T-helper 2 cell (primary cell): ENCODE results near the gene DST.

ENCODE experiments used
- DNase-seq, 5 experiments: peaks; one replicate each; pipeline versions ENCODE4 v3.0.0 to v3.0.0-alpha.2; 2012 to 2022

The DST gene

GRCh38 chr6:56620229-56620868 lies 22.3 kb downstream of the DST start:
- no peak for DNase-seq

DNA sequence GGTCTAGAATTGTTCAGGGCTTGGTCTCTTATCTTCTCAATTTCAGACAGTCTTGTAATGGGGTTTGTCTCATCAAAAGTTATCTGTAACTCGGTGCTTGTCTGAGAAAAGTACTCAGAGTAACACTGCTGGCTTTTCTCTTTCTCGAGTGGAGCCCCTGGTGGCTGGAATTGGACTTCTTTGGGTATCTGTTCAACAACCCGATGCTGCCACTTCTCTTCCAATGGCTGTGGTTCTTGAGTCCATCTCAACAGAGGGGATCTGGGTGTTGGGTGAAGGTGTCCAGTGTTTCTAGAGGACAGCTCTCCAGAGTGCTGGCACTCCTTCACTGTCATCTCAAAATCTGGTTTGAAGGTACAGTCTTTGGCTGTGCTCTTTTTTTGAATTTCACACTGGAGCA lies 24.6 kb downstream of the DST start:
- DNase-seq, result no peak

- no peak for DNase-seq
These were observed 25.7 kb downstream of the DST start for GRCh38 chr6:56616967-56617366.

DNA sequence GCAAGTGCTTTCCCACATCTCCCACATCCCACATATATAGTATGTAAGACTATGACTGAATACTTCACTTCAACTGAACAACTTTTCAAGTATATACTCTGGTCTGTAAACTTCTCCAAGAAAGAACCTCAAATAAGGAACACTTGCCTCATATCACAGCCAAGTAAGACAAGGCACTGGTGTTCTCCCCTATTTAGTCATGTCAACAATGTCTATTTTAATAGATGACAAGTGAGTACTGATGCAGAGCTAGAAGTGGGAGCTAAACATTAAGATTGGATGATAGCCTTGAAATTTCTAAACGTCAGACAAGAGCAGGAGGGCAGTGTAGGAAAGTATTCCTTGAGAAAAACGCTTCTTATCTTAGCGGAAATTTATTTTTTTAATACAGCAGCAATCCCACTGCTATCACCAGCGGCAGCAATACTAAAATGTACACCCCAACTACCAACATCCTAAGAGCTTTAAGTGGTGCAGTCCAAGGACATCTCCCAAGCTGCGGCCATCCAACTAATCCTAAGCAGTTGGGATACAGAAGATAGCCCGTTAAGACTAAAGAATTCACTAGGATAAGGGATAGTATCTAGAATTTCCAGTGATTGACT lies 29.3 kb downstream of the DST start:
- no peak for DNase-seq

DNA sequence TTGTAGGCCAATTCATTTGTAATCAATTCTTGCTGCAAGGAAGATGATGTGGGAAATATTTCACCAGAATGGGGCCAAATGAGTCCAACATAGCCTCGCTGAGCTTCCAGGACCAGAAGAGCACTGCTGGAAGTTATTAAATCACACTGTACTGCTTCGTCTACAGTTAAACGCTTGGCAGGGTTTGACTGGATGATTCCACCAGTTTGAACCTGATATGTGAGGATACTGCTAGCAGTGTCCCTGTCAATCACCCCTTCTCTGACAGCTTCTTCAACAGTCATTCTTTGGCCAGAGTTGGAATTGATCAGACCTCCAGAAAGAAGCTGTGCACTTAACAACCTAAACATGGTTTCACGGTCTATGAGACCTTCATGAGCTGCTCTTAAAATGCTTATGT lies 34.4 kb downstream of the DST start:
- DNase-seq, result no peak

GRCh38 chr6:56607111-56607752 lies 35.5 kb downstream of the DST start:
- no peak for DNase-seq

GRCh38 chr6:56605435-56605834 lies 37.3 kb downstream of the DST start:
- no peak for DNase-seq

GRCh38 chr6:56604186-56604585 lies 38.5 kb downstream of the DST start:
- no peak for DNase-seq

GRCh38 chr6:56601390-56601789 lies 41.3 kb downstream of the DST start:
- no peak for DNase-seq

DNA sequence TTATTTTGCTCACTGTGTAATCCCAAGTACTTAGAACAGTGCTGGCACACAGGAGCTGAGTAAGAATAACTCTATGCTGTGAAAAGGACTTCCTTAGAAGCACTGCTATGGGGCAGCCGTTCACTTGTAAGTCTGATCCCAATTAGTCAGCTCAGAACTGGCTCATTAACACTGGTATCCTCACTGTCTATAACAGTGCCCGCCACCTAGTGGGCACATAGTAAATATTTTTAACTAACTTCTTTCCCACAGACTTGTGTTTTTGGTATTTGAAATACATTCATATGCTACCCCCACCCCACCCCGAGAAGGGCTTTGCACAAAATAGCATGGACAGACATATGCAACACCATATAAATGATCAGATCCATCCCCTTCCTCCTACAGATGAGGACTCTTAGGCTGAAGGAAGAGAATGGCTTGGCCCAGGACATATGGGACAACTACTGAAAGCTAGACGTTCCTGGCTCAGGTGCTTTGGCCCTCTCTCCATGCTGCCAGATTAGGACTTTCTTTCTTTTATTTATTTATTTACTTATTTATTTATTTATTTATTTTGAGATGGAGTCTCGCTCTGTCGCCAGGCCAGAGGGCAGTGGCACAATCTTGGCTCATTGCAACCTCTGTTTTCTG lies 47.1 kb downstream of the DST start:
- peak in 1 of 5 experiments; percentile 81 for DNase-seq

- DNase-seq, result peak in 1 of 5 experiments; percentile 25
These were observed 48.0 kb downstream of the DST start for GRCh38 chr6:56594699-56595098.

GRCh38 chr6:56593801-56594318 lies 48.8 kb downstream of the DST start:
- DNase-seq, result peak in 1 of 5 experiments; percentile 80

GRCh38 chr6:56582236-56582635 lies 60.5 kb downstream of the DST start:
- no peak for DNase-seq

GRCh38 chr6:56581296-56581925 lies 61.3 kb downstream of the DST start:
- DNase-seq, result no peak

- DNase-seq, result no peak
These were observed 62.4 kb downstream of the DST start for GRCh38 chr6:56580271-56580670.

- DNase-seq, result no peak
These were observed 63.4 kb downstream of the DST start for GRCh38 chr6:56579155-56579851.

- DNase-seq, result no peak
These were observed 67.0 kb downstream of the DST start for GRCh38 chr6:56575736-56576135.

DNA sequence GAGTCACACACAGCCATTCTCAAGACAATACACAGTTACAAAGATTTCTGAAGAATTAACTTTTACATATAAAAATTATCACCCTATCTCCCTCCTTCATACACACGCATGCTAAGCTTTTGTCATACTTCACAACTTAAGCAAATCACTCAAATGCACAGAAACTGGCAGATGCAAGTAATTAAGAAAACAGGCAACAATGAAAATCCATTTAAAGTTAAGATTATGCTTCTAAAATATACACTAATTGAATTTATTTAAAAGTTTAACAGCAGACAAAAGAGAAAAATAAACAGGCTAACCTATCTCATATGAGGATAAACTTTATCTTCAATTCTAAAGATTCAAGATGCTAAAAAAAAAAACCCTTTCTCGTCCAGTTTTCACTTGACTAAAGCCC lies 68.4 kb downstream of the DST start:
- no peak for DNase-seq

GRCh38 chr6:56573624-56574023 lies 69.1 kb downstream of the DST start:
- DNase-seq, result no peak

DNA sequence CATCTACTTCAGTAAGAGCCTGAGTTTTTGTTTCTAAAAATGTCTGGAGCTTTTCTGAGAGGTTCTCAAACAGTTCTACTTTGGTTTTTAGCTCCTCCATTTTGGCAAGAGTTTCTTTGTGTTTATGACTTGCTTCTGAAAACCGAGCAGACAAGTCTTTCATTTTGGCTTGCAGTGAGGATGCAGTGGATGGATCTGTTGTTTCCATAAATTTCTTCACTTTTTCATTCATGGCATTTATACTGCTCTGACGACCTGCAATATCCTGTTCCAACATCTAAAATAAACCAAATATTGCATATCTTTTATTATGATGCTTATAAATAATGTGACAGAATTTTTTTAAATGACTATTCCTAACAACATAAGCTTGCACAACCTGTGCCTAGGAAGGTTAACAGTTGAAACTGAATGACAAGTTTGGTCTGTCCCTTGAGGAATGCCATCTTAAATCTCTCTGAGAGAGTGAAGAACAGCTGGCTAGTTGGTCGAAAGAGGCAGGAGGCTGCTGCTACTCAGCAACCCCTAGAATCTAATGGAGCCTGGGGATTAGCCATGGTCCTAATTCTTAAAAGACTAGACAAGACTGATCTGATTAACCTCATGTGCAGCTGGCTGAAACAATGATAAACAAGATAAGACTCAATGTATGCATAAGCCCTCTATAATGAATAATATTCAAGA lies 69.8 kb downstream of the DST start:
- DNase-seq, result no peak

GRCh38 chr6:56571605-56572004 lies 71.1 kb downstream of the DST start:
- no peak for DNase-seq
